SH-SY5Y (cell line): Measurements from ENCODE around the gene DENND4C.

Source experiments
- GATA2 ChIP-seq: IDR thresholded peaks from 2 replicates; pipeline ENCODE4 v1.6.1; 2011; ENCODE audit warnings: mild to moderate bottlenecking, low read depth, low read length
- GATA3 ChIP-seq: IDR thresholded peaks from 2 replicates; pipeline ENCODE4 v1.6.1; 2011; ENCODE audit warnings: low read depth, mild to moderate bottlenecking, low read length, moderate library complexity

DNA sequence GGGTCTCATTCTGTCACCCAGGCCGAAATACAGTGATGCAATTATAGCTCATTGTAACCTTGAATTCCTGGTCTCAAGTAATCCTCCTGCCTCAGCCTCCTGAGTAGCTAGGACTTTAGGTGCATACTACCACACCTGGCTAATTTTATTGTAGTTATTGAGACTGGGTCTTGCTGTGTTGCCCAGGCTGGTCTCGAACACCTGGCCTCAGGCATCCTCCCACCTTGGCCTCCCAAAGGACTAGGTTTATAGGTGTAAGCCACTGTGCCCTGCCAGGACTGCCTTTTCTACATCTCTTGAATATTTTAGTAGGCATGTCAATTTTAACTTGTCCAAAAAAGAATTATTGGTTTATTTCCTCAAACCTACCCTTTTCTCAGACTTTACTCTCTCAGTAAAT, 16.9 kb downstream of the DENND4C start:
- TF ChIP-seq GATA2, result no peak
- no peak for TF ChIP-seq GATA3
